NCI-H2081 treated with DMSO at 0.1 percent for 48 hours (cell line): ENCODE results near the gene FUT1.
A peak's percentile ranks its signal among the peaks of the same experiment; 100 is the strongest.

Experiments used
- DNase-seq: peaks from one replicate; lab custom pipeline; 2025; lab: John Stamatoyannopoulos, UW

FUT1 gene

DNA sequence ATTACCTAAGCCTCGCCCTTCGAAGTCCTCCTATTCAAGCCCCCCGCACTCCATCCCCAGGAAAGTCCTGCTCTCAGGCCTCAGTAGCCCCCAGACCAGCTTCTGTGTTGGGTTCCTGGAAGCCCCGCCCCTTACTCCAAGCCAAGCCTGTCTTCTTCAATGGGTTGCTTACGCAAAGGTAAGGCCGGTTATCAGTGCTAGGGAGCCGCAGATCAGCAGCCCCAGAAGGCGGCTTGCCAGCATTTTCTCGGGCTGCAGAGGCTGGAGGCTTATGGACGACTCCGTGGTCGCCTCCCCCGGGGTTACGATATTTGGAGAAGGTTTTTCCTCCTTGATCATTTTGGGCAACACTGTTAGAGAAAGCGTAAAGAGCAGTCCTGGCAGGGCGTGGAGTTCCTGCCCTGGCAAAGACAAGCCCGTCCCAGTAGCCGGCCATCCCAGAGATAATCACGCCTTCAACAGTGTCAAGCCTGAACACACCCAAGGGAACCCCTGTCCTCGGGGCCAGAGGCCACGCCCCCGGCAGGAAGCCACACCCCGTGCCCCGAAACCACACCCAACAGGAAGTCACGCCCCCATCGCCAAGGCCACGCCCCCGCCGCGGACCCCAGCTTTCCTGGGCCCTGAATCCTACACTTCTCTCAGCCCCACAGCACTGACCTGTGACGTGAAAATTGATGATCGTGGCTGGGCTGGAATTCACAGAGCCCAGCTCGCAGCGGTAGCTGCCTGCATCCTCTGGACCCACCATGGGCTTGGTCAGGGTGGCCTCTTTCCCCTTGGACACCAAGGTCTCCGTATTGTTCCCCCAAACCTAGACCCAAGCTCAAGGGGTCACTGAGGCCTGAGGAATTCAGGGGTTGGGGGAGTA lies 11.1 kb downstream of the FUT1 start:
- DNase-seq, result no peak

DNA sequence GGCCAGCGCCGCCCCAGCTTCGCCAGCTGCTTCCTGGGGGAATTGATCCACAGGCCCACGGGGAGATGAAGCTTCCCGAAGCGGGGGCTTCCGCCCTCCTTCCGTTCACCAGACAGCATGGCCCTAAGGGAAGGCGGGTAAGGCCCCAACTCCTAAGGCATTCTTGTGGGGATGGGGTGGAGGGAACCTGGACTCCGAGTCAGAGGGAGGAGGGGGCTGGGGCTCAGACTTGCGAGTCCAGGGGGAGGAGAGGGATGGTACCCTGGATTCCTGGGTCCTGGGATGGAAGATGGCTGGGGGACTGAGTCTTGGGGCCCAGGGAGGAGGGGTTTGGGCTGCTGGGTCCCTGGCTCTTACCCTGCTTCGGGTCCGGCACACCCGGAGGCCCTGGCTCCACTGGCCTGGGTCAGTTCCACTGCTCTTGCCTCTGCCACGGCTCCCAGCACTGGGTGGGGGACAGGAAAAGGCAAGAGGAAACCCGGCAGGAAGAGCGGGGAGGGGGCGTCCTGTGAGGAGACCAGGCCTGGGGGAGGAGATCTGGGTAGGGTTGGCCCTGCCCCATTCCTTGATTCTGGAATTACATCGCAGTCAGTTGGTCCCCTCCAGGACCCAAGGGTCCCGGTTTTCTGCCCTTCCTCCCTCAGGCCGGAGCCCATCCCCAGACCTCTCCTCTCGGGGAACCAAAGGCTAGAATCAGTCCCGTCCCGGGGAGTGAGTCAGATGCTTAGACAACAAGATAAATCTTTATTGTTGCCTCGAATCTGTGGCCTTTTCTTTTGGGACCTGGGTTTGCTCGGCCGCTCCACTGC lies 12.1 kb downstream of the FUT1 start, which contains the start of gene RASIP1:
Gene RASIP1, minus strand, starts transcription at position 447 of the 809 bp plus-strand sequence. Its CDS starts 328 bp downstream, at position 119.
- no peak for DNase-seq

DNA sequence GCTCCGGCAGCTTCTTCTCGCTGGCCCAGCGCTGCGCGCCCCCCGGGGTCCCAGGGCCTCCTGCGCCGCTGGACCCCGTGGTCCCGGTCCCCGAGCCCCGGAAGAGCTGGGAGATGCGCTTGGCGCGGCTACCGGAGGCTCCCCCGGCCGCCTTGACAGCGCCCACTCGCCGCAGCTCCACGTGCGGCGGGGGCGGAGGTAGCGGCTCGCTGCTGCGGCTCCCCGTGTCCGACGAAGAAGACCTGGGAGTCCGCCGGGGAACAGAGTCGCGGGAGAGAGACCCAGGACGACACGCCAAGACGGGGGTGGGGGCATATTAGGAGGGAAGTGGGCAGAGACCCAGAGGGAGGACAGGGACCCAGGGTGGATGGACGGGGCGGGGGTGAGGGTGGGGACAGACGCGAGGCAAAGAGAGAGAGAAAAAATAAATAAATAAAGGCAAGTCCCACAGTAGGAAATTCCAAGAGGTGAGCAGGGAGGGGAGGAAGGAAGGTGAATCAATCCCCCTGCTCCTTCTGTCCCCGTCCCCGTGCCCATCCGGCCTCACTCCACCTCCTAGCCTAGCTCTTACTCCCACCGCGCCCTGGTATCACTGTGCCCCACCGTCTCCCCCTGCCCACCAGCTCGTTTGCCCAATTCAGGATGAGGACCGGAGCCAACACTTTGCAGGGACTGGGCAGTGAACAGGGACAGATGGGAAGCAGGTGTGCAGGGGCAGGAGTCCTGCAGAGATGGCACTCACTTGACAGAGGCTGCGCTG lies 12.9 kb downstream of the FUT1 start:
- DNase-seq, result peak; percentile 31

DNA sequence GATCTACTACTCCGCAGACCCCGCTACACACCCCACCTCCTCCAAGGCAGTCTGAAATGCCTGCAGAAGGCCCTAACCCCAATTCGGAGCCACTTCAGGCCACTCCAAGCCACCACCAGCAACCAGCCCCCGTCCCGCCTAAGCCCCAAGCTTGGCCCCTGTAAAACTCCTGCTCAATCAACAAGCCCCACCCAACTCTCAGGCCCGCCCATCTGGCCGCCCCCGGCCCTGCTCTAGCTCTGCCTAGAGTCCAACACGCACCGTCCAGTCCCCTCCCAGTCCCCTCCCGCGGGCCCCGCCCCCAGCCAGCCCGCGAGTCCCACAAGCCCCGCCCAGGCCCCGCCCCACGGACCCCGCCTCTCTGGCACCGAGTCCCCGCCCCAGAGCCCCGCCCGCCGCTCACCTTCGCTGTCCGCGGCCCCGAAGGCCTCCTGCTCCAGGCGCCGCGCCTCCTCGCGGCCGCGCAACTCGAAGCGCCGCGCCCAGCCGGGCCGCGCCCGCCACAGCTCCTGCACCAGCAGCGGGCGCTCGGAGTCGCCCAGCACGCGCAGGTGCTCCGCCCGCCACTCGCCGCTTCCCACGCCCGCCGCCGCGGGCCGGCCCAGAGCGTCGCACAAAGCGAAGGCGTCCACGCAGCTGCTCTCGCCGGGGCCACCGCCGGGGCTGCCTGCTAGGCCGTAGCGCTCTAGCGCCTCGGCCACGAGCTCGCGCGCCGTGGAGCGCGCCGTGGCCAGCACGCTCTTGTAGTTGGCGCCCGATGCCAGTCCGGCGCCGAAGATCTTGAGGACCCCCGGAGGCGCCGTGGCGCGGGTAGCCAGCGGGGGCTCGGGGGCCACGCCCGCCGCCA lies 13.7 kb downstream of the FUT1 start:
- DNase-seq, result peak; percentile 49

DNA sequence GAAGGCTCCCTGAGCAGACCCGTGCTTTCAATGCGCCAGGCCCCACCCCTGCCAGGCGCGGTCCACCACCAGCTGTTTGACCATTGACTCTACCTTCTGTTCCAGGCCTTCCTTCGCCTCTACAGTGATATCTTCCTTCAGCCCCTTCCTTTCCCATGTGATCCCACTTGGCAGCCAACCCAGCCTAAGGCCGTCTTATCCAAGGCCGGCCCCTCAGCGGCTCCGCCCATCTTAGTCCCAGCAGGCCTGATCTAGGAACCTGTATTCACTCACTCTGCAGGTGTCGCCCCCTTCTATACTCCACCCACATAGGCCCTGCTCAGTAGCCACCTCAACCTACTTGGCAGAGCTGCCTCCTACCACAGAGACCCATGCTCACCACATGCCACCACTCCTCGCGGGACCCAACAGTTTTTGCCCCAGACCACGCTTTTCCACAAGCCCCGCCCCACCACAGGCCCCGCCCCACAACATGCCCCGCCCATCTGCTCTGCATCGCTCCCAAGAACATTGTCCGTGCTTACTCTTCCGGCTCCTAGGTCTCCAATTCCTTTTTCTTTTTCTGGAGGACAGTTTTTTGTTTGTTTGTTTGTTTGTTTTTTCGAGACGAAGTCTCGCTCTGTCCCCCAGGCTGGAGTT lies 15.0 kb downstream of the FUT1 start:
- DNase-seq, result no peak

DNA sequence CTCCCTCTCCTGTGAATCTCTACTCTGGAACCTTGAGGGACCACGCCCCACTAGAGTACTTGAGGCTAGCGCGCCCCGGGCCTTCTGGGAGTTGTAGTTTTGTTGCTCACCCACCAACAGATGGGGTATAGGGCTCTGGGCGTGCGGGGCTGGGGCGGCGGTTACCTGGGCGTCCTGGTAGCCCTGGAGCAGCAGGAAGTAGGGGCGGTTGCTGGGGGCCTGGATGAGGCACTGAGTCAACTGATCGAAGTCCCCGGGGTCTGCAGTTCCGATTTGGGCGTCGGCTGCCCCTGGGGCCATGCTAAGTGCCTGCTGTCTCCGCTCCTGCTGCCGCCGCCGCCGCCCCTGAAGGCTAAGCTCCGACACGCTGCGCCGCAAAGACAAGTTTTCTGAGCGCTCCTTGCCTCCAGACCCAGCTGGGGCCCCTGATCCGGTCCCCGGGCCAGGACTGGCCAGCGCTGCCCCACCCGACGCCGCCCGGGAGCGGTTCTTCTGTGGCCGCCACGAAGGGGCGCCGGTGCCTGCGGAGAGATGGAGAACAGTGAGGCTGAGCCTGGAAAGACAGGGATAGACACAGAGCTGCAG lies 17.3 kb downstream of the FUT1 start:
- no peak for DNase-seq

DNA sequence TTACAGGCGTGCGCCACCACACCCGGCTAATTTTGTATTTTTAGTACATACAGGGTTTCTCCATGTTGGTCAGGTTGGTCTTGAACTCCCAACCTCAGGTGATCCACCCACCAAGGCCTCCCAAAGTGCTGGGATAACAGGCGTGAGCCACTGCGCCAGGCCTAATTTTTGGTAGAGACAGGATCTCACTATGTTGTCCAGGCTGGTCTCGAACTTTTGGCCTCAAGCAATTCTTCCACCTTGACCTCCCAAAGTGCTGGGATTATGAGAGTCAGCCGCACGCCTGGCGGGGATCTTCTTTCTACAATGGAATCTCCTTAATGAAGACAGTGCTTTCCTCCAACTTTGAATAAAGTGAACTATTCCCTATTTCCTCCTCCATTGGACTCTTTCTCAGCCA lies 17.8 kb downstream of the FUT1 start:
- DNase-seq, result no peak

DNA sequence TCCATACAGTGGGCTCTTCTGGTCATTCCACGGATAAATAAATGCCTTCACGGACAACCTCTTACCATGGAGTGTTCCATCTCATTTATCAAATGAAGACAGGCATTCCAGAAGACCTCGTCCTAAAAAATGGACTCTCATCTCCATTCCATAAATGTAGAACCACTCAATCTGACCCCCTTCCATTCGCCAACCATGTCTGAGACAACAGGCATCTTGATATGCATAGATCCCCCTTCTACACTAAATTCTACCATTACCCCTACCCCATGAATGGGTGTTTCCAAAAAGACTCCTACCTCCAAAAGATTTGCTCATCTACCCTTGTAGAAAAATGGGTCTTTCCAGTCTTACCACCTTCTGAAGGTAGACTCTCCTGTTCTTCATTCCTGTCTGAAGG lies 21.0 kb downstream of the FUT1 start:
- DNase-seq, result no peak

DNA sequence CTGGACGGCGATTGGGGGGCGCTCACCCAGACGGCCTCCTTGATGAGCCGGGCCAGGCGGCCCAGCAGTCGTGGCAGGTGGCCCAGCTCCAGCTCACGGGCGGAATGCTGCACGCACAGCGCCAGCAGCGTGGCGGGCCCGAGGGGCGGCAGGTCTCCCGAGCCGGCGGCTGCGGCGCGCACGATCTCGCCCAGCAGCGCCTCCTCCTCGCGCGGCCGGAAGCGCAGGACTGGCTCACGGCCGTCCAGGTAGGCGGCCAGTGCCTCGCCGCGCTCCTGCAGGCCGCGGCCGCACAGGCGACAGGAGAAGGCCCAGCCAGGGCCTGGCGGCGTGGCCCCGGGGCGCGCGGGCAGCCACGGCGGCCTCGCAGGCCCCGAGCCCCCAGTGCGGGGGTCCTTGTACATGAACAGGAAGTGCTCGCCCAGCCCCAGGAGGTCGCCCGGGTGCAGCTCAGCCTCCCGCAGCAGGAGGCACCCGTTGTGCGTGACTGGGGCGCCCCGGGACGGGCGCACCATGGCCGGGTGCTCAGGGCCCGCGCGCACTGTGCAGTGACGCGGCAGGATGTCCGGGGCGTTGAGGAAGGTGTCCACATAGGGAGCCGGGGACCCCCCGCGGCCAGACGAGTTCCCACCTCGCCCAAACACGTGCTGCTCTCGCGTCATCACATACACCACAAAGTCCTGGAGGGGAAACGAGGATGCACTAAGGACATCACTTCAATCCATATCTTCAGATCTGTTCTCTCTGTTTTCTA lies 23.4 kb downstream of the FUT1 start:
- no peak for DNase-seq

DNA sequence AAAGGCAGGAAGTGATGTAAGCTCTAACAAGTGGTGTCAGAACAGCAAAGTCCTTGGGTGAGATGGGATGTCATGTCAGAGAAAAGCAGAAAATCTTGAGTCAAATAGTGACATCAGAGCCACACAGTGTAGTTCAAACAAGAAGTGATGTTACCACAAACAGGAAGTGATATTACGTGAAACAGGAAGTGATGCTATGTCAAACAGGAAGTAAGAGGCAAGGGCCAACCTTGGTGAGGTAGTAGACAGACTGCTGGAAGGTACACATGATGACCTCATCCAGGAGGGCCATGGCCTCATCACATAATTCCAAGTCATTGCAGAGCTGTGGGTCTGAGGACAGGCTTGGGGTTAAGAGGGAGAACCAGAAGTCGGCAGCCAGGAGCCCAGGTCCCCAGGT lies 25.9 kb downstream of the FUT1 start:
- no peak for DNase-seq

DNA sequence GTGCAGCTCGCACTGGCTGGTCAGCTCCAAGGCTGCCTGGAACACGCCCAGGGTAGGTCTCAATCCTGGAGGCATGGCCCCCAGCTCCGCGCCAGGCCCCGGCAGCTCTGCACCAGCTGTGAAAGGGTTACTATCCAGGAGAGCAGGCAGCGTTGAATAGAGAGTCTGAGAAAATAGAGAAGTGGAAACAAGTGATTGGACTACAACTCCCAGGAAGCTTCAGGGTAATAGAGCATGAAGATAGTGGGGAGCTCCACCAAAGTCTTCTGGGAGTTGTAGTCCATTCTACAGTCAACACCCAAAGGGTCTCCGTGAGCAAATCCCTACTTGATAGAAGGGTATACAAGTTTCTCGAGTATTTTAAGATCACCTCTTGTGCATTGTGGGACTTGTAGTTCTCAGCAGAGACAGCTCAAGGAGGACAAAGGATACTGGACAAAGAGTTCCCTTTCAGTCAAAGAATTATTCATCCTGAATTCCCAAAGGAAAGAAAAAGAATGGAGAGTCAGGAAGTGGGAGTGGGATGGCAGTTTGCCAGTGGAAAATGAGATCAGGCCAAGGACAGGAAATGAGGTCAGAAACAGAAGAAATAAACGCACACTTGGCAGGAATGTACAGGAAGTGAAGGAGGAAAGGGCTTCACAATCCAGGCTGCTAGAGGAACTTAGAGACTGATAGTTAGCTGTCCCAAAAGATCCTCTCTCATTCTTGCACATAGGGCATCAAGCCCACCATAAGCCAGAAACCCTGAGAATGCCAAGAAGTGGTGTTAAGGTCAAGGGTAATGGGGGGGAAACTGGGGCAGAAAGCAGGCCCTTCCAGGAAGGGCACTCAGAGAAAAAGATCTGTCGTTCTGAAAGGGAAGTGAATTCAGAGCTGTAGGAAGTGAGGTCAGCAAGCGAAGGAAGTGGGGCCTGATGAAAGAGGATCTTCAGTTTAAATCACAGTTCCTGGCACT lies 27.4 kb downstream of the FUT1 start:
- DNase-seq, result peak; percentile 8

DNA sequence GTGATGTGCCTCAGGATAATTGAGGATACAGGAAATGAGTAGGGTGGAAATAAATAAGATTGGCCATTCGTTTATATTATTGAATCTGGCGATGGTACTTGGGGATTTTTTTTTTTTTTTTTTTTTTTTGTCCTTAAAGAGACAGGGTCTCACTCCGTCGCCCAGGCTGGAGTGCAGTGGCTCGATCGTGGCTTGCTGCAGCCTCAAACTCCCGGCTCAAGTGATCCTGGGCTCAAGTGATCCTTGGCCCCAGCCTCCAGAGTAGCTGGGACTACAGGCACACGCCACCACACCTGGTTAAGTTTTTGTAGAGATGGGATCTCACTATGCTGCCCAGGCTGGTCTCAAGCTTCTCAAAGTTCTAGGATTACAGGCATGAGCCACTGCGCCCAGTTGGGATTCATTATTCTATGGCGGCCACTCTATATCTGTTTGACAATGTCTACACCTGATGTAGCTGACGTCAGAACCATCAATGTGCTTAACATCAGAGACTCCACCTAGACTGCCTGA lies 30.2 kb downstream of the FUT1 start:
- DNase-seq, result no peak

DNA sequence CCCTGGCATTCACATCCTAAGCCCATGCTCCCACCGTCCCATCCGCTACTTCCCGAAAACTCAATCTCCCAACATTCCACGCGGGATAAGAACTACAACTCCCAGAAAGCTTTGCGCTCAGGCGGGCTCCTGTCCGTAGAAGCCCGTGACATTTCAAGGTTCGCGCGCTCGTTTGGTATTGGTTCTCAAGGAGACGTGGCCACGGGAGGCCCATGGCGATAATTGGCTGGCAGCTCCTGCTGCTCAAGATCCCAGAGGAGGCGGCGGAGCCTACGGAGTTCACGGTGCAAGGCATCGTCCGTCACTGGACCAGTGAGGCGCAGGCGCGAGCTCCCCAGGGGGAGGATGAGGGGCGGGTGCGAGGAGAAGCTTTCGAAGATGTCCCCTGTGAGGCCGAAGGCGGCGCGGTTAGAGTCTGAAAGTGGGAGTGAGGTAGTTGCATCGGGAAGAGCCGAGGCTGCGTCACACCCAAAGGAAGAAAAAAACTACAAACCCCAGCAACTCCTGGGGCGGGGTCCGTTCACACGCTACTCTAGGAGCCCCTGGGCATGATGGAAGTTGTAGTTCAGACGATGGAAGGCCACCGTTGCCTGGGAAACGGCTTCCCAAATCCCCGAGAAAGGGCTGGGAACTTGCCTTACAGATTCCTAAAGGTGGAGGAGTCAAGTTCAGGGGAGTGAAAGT lies 31.7 kb downstream of the FUT1 start:
- DNase-seq, result peak; percentile 90

DNA sequence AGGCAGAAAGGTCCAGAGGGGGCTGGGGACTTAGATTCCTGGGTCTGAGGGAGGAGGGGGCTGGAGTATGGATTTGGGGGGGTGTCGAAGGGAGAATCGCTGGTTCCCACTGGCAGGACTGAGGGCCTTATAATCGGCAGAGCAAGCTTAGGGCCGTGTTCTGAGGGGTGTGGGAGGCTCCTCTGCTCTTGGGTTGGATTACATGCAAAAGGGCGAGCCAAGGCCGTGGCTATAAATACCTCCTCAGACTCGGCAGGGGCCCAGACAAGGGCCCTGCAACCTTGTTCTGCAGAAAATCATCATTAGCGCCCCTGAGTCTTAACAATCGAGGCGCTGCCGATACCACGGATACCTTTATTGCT lies 32.2 kb downstream of the FUT1 start:
- no peak for DNase-seq

DNA sequence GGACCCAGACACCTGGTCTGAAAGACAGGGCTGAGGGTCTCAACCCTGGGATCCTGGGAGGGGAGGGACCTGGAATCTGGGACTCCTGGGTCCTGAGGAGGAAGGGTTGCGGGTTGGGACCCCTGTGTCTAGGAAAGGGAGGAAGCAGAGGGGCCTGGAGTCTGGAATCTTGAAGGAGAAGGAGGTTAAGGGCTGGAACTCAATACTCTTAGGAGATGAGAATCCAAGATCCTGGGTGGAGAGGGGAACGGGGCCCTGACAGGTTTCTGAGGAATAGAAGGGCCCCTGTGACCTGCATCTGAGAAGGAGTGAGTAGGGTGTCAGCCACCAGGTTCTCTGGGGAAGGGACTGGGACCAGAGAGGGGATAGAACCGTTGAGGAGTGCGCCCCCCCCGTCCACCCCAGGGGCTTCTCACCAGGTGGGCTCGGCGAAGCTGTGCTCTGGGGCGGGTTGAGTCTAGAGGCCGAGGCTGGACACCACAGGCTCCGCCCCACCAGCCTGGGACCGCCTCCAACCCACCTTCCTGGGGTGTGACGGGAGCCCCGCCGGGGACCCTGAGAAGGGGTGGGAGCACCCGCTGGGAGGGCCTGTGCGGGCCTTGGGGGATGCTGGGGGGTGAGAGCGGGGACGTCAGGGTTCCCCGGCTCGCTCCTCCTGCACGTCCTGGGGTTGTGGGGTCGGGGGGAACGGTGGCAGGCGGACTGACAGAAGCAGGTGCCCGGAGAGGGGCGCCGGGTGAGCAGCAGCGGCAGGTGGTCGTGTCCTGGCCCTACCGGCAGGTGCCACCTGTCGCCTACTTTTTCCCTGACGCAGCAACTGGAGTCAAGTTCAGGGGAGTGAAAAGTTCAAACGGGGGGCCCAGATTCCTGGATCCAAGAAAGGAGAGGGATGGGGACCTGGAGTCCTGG lies 32.9 kb downstream of the FUT1 start, which contains the start of gene MAMSTR:
Gene MAMSTR, minus strand, starts transcription at position 463 of the 909 bp plus-strand sequence. CDS start 694 bp downstream, outside the sequence.
- DNase-seq, result no peak

DNA sequence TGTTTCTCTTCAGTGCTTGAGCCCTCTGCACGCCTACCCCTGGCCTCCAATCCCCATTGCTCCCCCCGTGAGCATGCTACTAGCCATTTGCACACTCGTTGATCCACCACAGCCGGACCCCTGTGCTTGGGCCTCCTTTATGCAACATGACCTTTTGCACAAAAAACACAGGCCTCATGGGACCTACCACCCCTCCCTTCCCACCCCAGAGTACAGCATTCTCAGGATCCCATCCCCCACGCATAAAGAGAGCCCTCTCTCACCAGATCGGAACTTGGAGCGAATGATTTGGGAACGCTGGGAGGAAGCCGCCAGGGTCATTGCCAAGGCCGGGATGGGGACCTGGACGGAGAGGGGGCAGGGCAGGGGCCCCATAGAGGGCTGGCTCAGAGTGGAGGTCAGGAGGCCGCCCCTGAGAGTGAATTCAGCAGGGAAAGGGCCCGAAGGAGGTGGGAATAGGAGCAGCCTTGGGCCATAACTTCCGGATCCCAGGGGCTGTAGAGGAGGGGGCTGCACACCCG lies 33.7 kb downstream of the FUT1 start:
- no peak for DNase-seq
